DMS153 (cell line): ENCODE measurements around the gene STEAP1.
"Not testable (repeated sequence)": the region's sequence is repeated elsewhere in the genome, so short reads cannot be mapped to it uniquely, and the experiment has no call there.

Experiments
- DNase-seq: peaks from one replicate; lab custom pipeline; 2025; lab: John Stamatoyannopoulos, UW

Gene STEAP1

DNA sequence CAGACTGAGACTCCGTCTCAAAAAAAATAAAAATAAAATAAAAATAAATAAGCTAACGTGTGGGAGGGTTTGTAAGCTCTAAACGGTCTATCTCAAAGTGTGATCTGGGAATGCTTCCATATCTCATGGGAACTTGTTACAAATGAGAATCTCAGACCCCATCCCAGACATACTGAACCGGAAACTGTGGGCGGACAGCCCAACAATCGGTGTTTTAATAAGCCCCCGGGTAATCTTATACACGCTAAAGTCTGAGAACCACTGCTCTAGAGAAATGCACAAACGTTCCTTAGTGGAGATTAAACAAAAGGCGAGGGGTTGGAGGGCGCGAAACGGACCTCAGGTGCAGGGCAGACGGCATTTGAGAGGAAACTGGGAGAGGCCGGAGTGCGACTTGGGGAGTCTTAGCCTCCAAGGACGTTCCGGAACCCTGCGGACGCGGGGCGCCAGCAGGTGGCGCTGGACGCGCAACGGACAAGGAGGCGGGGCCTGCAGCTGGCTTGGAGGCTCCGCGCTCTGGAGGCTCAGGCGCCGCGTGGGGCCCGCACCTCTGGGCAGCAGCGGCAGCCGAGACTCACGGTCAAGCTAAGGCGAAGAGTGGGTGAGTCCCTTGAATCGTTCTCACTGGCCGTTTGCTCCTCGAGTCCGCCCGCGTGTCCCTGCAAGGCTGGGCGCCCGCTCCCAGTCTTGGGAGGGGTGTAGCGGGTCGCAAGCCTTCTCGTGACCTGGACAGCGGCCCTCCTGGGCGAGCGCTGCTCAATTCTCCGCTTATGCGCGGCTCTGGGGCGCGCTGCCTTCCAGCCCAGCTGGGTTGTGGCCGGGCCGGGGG lies at the start of gene STEAP1:
Gene STEAP1, plus strand, starts transcription at position 527 of the 829 bp plus-strand sequence. CDS start 5,320 bp downstream, outside the sequence.
- DNase-seq, result peak; percentile 49

DNA sequence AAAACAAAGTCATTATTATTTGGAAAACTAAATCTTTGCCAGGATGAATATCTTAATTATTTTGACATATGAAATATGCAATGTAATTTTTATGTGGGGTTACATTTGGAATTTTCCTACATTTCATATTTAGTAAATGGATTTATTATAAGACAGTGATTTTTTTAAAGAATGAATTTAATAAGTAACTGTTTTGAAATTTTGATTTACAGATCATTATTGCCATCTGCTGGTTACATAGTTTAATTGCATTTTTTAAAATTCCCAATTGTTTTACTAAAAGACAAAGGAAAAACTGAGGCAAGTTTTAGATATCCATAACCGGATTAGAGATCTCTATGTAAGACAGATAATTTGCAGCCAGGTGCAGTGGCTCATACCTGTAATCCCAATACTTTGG lies 39.3 kb upstream of the STEAP1 start:
- not testable (repeated sequence) for DNase-seq

DNA sequence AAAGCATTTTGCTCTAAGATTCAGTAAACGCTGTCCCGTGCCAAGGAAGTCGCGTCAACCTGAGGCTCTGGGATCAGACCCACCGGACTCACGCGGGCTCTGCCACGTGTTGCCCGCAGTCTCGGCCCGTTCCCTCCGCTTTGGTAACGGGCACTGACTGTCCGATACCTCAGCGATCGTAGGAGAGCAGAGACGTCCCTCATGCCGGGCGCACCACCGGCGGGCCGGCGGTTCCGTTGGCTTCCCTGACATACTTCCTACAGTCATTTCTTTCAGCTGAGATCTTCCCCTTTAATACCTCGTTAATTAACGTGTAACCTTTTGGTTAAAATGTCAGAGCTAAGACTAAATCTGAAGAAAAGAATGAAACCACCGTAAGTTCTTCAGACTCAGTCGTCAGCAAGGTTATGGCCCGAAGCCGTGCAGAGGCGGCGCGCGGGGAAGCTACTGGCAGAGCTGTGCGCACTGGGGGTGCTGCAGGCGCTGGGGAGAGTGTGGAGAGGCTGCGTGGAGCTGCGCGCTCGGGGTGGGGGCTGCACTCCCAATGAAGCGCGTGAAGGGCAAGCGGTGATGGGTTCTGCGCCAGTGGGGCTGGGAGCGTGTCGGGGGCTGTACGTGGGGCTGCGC lies 35.6 kb upstream of the STEAP1 start:
- not testable (repeated sequence) for DNase-seq

DNA sequence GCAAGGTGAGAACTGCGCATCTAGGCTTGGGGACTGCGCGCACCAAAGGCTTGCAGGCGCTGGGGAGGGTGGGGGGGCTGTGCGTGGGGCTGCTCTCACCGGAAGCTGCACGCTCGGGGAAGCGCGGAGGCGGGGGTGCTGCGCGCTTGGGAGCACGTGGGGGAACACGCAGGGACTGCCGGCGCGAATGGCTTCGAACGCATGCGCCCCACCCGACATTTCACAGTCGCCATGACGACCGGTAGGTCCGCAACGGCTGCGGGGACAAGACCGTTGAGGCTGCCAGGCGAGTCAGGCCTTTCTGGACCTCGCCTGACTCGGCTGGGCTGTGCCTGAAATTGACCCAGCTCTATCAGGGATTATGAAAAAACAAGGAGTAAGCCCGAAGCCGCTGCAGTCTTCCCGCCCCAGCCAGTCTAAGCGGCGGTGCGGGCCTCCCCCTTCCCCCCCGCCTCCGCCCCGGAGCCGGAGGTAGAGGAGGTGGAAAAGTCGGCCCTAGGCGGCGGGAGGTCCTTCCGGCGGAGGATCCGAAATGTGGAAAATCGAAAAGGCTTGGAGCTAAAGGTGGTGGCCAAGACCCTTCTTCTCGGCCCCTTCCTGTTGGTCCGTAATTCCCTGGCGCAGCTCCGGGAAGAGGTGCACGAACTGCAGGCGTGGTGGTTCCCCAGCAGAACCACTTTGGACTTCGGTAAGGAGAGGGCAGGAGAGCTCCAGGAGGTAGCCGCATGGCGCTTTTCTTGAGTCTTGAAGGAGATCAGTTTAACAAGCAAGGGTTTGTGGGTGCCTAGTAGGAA lies 34.9 kb upstream of the STEAP1 start:
- no peak for DNase-seq

DNA sequence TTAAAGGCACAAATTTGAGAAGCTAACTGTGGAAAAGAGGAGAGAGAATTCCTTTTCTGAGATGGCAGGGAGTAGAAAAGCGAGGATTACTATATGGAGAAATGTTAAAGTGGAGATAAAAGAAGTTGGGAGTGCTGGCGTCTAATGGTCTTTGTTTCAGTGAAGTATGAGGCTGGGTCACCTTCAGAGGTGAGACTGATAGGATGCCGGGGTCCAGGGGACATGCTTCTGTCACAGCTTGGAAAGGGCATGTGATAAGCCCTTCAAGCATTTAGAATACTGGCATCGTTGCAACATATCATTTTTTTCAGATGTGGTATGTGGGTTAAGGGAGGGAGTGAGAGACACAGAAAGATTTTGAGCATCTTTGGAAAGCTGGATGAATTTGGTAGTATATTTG lies 34.1 kb upstream of the STEAP1 start:
- DNase-seq, result not testable (repeated sequence)

DNA sequence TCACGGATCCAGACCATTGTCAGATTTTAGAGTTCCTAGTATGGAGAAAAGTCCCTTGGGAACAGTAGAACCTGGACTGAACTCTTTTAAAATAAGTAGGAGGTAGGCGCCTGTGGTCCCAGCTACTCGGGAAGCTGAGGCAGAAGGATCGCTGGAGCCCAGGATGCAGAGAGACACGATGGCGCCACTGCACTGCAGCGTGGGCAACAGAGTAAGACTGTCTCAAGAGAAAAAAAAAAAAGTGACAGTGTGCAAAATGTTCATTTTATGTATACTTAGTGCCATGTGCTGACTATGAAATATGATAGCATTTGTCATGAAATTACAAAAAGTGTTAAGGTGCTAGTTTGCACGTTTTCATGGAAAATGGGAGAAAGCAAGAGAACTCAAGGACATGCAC lies 22.5 kb upstream of the STEAP1 start:
- not testable (repeated sequence) for DNase-seq

DNA sequence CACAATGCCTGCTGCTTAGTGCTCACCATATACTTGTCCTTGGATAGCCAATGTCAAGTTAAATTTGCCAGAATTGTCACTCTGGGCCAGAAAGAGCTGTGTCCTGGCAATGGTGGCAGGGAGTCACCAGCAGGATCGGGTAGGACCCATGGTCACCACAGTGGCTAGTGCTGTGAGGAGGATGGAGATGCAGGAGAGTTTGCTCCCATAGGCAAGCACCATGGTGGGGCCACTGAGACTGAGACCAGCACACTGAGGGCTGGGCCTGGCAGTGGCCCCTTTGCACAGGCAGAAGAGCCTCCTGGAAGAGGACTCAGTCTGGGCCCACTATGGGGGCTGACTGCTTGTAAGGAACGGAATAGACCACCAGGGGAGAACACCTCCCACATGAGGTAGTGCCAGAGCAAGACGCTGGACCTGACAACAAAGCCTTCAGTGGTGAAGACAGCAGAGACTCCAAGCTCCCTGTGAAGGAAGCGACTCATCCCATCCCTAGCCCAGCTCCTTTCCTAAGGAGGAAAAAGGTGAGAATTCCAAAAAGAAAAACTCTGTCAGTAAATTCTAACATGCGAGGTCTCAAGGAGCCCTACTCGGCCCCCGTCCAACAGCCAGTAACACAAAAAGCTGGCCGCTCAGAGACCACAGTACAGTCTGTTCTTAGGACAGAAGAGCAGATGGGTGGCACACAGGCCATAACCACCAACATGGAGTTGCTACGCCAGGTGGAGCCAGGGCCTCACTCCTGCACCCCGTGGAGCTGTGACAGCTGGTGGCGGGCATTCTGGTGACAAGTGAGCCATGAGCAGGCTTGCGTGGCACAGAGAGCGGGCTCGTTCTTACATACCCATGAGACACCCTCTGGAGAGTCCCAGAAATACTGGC lies 6.9 kb upstream of the STEAP1 start:
- not testable (repeated sequence) for DNase-seq

DNA sequence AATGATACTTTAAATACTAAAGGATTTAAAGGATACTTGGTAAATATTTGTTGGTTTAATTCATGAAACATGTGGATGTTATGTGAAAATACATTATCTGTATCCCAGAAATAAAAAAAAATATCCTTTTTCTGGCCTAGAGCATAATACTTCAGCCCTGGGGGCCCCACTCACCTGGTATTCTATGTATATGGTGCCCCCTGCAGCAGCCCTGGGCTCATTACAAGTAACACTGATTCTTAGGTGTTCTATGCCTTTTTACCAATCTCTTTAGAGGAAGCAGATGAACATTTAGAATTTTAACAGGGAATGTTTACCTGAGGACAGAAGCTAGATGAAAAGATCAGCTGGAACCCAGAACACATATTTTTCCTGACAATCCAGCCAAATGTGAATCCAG lies 4.8 kb upstream of the STEAP1 start:
- DNase-seq, result not testable (repeated sequence)

DNA sequence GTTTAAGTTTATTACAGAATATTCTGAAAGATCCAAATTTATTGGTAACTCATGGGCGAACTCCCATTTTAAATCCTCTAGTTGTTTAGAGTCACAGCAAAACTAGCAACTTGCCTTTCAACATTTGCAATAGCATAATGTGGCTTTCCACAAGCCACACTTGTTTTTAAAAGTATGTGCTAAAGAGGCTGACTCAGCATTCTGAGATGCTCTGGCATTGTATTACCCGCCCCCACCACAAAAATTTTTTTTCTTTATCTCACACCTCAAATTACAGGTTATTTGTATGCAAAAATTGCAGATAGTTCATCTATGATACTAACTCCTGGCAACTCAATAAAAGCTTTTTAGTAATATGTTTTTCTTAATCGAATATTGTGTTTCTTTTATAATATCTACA lies 2.4 kb upstream of the STEAP1 start:
- not testable (repeated sequence) for DNase-seq

DNA sequence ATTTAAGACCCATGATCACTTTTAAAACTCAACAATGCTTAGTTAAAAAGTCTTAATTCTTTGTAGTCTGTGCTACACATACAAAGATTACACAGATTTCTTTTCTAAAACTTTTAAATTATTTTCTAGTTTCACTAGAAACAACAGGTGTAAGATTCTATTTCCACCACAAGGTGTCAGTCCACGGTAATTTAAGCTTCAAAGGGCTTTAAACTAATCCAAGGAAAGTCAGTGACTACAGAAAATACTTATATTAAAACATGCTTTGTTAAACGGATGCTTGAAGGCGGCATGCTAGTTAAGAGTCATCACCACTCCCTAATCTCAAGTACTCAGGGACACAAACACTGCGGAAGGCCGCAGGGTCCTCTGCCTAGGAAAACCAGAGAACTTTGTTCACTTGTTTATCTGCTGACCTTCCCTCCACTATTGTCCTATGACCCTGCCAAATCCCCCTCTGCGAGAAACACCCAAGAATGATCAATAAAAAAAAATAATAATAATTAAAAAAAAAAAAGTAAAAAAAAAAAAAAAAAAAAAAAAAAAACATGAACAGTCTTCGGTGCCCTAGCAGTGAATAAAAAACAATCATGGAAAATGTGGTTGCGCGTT lies 1.5 kb upstream of the STEAP1 start:
- DNase-seq, result not testable (repeated sequence)

DNA sequence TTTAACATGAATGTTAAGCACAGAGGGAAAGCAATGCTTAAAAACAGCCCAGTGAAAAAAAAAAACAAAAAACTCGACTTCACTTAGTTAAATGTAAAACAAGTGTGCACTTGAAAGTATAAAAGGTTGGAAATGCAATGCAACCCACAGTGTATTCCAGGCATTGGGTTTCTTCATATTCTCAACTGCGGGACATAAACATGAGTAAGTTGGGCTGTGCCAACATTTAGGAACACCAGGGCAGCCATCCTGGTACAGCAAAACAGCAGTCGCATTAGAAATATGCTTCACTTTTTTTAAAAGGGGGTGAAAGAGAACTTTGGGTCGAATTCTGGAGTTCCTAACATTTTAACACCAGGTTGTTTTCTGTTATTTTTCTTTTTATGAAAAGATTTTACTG lies 937 bp downstream of the STEAP1 start:
- DNase-seq, result no peak

DNA sequence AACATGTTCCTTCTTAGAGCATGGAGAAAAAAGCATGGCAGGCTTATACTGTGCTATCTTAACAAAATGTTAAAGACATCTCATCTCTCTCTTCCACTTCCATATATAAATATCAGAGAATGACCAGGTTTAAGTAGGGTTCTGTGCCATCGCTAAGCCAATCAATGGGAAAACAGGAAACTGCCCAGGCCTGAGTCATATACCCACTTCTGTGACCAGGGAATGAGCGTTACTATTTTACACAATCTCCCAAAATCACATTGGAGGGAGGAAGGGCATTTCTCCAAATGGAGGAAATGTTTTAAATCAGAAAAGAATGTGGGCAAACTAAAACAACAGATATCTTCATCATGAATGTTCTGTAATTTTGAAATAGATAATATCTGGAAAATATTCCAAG lies 3.1 kb downstream of the STEAP1 start:
- not testable (repeated sequence) for DNase-seq

DNA sequence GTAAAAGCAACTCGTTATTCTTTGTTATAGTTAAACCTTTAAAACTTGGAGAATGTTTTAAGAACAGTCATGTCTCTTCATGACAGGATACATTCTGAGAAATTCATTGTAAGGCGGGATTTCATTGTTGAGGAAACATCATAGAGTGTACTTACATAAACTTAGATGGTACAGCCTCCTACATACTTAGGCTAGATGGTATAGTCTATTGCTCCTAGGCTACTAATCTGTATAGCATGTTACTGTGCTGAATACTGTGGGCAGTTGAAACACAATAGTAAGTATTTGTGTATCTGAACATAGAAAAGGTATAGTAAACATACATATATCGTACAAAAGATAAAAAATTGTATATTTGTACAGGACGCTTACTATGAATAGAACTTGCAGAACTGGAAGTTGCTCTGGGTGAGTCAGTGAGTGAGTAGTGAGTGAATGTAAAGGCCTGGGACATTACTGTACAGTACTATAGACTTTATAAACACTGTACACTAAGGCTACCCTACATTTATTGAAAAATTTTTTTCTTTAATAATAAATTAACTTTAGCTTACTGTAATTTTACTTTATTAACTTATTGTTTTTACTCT lies 3.6 kb downstream of the STEAP1 start:
- DNase-seq, result not testable (repeated sequence)

DNA sequence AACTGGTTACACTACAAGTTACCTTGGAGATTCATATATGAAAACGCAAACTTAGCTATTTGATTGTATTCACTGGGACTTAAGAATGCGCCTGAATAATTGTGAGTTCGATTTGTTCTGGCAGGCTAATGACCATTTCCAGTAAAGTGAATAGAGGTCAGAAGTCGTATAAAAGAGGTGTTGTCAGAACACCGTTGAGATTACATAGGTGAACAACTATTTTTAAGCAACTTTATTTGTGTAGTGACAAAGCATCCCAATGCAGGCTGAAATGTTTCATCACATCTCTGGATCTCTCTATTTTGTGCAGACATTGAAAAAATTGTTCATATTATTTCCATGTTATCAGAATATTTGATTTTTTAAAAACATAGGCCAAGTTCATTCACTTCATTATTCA lies 9.3 kb downstream of the STEAP1 start:
- no peak for DNase-seq

DNA sequence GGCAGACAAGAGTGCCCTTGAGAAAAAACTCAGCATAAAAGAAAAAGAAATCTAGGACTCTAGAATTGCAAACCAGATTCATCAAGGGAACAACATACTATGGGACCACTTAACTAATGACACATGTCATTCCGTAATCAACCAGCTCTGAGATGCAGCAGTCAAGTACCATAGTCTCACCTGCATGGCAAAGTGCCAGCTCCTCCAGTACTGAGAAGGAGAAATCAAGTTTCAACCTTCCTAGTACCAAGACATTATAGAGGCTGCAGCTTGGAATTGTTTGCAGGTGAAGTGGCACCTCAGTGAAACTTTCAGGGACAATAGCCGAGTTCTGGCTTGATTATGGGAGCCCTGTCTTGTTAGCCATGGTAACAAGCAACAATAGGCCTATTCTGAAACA lies 11.5 kb downstream of the STEAP1 start:
- DNase-seq, result no peak

DNA sequence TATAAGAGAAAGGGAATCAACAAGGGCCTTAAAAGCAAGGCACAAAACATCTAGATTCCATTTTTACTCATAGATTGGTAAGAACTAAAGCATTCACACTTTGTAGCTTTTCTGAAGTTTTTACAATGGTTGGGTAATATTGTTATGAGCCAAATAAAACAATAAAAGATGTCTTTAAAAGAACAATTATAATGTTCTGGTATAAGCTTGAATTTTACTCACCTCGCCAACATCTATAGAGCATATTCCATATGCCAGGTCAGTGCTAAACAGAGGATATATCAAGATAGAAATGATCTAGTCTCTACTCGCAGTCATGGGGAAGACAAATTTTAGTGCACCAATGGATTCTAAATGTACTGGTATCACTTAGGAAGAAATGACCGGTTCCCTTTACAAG lies 11.9 kb downstream of the STEAP1 start:
- no peak for DNase-seq

DNA sequence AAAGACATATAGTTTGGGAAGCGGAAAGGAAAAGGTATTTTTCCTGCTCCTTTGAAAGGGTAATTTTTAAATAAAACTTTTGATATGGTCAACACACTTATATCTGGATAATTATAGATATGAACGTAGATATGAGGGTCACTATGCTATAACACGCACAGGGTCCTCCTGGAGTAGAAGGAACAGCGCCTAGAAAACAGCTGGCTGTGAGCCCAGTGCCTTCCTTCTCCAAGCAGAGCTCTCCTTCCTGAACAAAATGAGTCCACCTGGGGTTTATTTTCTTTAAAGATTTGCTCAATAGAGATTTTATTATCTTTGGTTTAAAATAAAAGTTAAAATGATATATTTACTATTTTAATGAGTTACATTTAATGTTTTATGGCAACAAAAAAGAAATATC lies 13.1 kb downstream of the STEAP1 start:
- DNase-seq, result no peak

DNA sequence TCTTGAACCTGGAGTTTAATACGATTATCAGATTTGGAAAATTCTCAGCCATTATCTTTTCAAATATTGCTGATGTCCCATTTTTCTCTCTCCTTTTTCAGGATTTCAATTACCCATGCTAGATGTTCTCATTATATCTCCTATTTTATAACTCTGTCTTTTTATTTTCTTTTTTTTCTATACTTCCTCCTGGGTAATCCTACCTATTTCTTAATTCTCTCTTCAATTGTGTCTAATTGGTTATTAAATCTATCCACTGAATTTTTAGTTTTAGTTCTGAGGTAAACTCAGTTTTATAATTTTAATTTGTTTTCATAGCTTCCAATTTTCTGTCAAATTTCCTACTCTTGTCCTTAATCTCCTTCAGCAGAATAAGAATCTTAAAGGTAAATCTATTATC lies 15.6 kb downstream of the STEAP1 start:
- no peak for DNase-seq

DNA sequence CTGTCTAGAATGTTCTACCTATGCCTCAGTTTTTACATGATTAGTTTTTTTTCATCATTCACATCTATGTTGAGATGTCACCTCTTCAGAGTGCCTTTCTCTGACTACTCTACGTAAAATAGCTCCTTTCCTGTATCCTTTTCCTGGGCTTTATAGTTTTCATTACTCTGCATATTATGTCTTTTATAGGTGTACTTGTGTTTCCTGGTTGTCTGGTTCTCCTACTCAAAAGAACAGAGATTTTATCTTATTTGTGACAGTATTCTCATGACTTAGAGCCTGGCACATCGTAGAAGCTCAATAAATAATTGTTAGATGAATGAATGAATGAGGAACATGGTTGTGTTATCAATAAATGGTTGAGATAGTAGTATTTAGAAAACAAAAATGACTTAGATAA lies 17.9 kb downstream of the STEAP1 start:
- no peak for DNase-seq

DNA sequence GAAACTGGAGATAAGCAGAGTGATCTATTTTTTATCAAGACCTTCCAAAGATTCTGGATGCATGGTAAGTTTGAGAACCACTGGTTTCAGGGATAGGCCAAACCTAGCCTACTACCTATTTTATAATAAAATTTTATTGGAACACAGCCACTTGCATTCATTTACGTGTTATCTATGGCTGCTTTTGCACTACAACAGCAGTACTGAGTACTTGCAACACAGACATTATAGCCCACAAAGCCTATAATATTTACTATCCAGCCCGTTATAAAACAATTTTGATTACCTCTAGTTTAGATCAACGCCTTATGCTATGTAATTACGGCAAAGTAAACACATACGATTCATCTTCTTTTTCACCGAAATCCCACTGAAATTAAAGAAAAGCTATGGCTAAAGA lies 18.4 kb downstream of the STEAP1 start:
- no peak for DNase-seq
